Measurements from ENCODE around the gene RNF19B. TPM values are rescaled to one million over a fixed set of nuclear protein-coding genes. Genes with fewer than 3 reads are reported as not detected.

RNF19B gene
- total RNA-seq, 1 donor from 2014 or later: 33.7 TPM

- no peaks in the 10 kb centered on the region for H3K36me3 ChIP-seq (ENCODE audit: control insufficient read depth, insufficient read depth, low read length)
- H3K4me3 ChIP-seq (ENCODE audit: low read depth, low read length): no peak overlapping the region
- no peak for TF ChIP-seq CTCF (IDR thresholded peaks at IDR 0.05; ENCODE audit: insufficient read depth, low read length, poor library complexity, severe bottlenecking)
- no peak for DNase-seq (ENCODE audit: low read depth)
- H3K27me3 ChIP-seq (ENCODE audit: control insufficient read depth, insufficient read depth, low read length): no peaks in the 10 kb centered on the region
Measured at GRCh38 chr1:33003657-33004056, 39.0 kb upstream of the RNF19B start.

GRCh38 chr1:33002006-33002405, 37.4 kb upstream of the RNF19B start:
- no peaks in the 10 kb centered on the region for H3K36me3 ChIP-seq (ENCODE audit: control insufficient read depth, insufficient read depth, low read length)
- no peak overlapping the region for H3K4me3 ChIP-seq (ENCODE audit: low read depth, low read length)
- no peaks in the 10 kb centered on the region for H3K27me3 ChIP-seq (ENCODE audit: control insufficient read depth, insufficient read depth, low read length)
- TF ChIP-seq CTCF (IDR thresholded peaks at IDR 0.05; ENCODE audit: insufficient read depth, low read length, poor library complexity, severe bottlenecking): no peak
- DNase-seq (ENCODE audit: low read depth): no peak

GRCh38 chr1:33001282-33001681, 36.7 kb upstream of the RNF19B start:
- no peak for DNase-seq (ENCODE audit: low read depth)
- peak; percentile 20 for TF ChIP-seq CTCF (IDR thresholded peaks at IDR 0.05; ENCODE audit: insufficient read depth, low read length, poor library complexity, severe bottlenecking)
- no peak overlapping the region for H3K4me3 ChIP-seq (ENCODE audit: low read depth, low read length)
- H3K27me3 ChIP-seq (ENCODE audit: control insufficient read depth, insufficient read depth, low read length): no peaks in the 10 kb centered on the region
- H3K36me3 ChIP-seq (ENCODE audit: control insufficient read depth, insufficient read depth, low read length): no peaks in the 10 kb centered on the region

- TF ChIP-seq CTCF (IDR thresholded peaks at IDR 0.05; ENCODE audit: insufficient read depth, low read length, poor library complexity, severe bottlenecking): no peak
Measured at GRCh38 chr1:33000427-33001026, 35.9 kb upstream of the RNF19B start.

GRCh38 chr1:32998997-32999396, 34.4 kb upstream of the RNF19B start:
- DNase-seq (ENCODE audit: low read depth): no peak
- H3K4me3 ChIP-seq (ENCODE audit: low read depth, low read length): no peak overlapping the region
- no peaks in the 10 kb centered on the region for H3K36me3 ChIP-seq (ENCODE audit: control insufficient read depth, insufficient read depth, low read length)
- TF ChIP-seq CTCF (IDR thresholded peaks at IDR 0.05; ENCODE audit: insufficient read depth, low read length, poor library complexity, severe bottlenecking): no peak
- H3K27me3 ChIP-seq (ENCODE audit: control insufficient read depth, insufficient read depth, low read length): no peaks in the 10 kb centered on the region

More at GRCh38 chr1:33000427-33001026, 35.9 kb upstream of the RNF19B start:
- Histone ChIP-seq H3K27me3 (ENCODE audit: control insufficient read depth, insufficient read depth, low read length) (no peaks in the 10 kb centered on the region), H3K36me3 (ENCODE audit: control insufficient read depth, insufficient read depth, low read length) (no peaks in the 10 kb centered on the region), H3K4me3 (ENCODE audit: low read depth, low read length) (no peak overlapping the region)
- DNase-seq (ENCODE audit: low read depth): no peak

- no peaks in the 10 kb centered on the region for H3K27me3 ChIP-seq (ENCODE audit: control insufficient read depth, insufficient read depth, low read length)
- H3K36me3 ChIP-seq (ENCODE audit: control insufficient read depth, insufficient read depth, low read length): no peaks in the 10 kb centered on the region
- TF ChIP-seq CTCF (IDR thresholded peaks at IDR 0.05; ENCODE audit: insufficient read depth, low read length, poor library complexity, severe bottlenecking): no peak
- DNase-seq (ENCODE audit: low read depth): no peak
- no peak overlapping the region for H3K4me3 ChIP-seq (ENCODE audit: low read depth, low read length)
Measured at GRCh38 chr1:32998064-32998463, 33.5 kb upstream of the RNF19B start.
